Fibroblast of lung (primary cell): Measurements from ENCODE around the gene SLC6A4.
"Not testable (repeated sequence)": the region's sequence is repeated elsewhere in the genome, so short reads cannot be mapped to it uniquely, and the experiment has no call there.

ENCODE experiments used
- CTCF ChIP-seq, 2 donors: IDR thresholded peaks in 1 of 2; conservative IDR thresholded peaks in 1 of 2; 1 replicate in 1 of 2; 2 replicates in 1 of 2; pipeline ENCODE4 v1.5.1; 2011 to 2012; ENCODE audit warnings: low read length in 2 of 2, control low read depth in 1 of 2, inconsistent platforms in 1 of 2, low read depth in 1 of 2, mild to moderate bottlenecking in 1 of 2
- EZH2 ChIP-seq: IDR thresholded peaks from 2 replicates; pipeline ENCODE4 v1.5.1; 2012; ENCODE audit warnings: low read length, control low read depth, mild to moderate bottlenecking; ENCODE audit errors: missing control alignments

GRCh38 chr17:30230009-30230408 lies 5.5 kb downstream of the SLC6A4 start:
- not testable (repeated sequence) for TF ChIP-seq CTCF (conservative IDR thresholded peaks at IDR 0.05 in 1 of 2, IDR thresholded peaks at IDR 0.05 in 1 of 2; ENCODE audit: low read depth in 1 of 2, low read length in 2 of 2); EZH2
